ENCODE measurements around the gene FGFRL1. TPM values are rescaled to one million over a fixed set of nuclear protein-coding genes. Genes with fewer than 3 reads are reported as not detected.
A peak's percentile ranks its signal among the peaks of the same experiment; 100 is the strongest.

The FGFRL1 gene
- total and polyA plus RNA-seq, 2 of the 13 experiments (the other 11 are each of a cell fraction or from before 2014, with no cell fraction given): 19.1 to 30.6 TPM

DNA sequence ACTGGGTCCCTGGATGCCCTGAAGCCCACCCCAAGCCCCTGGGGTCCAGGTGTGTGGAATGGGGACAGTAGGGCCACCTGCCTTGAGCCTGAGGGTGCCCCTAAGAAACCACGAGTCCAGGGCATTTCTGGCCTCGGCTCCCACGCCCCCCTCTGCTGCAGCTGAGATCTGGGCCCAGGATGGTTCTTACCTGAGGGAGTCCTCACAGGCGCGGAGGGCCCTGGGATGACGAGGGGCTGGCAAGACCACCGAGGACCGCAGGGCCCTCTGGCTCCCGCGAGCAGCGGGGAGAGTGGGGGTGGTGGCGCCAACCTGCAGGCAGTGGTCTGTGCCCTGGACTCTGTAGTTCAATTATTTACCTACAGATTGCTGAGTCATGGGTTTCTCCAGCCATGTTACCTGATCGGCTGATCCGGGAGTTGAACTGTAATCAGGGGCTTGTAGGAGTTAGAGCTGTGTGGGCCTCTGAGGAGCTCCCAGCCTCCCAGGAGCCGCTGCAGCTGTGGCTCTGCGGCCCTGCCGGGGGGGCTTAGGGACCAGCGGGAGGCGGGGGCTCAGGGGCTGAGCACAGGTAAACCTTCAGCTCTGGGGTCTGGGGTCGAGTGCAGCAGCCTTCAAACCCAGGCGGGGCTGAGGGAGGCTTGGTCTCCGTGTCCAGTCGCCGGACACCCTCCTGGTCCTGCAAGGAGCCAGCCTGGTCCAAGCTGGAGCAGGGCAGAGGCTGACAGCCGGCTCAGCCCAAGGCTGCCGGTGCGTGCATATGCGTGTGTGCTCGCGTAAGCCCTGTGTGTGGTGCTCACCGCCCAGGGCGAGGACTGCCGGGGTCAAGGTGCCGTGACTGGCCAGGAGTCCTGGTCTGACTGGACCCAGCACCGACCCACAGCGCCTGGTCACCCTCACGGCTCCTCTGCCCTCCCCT lies 18.1 kb upstream of the FGFRL1 start, which contains the start of gene SLC26A1 (continued):
- TF ChIP-seq, protein P1, sequence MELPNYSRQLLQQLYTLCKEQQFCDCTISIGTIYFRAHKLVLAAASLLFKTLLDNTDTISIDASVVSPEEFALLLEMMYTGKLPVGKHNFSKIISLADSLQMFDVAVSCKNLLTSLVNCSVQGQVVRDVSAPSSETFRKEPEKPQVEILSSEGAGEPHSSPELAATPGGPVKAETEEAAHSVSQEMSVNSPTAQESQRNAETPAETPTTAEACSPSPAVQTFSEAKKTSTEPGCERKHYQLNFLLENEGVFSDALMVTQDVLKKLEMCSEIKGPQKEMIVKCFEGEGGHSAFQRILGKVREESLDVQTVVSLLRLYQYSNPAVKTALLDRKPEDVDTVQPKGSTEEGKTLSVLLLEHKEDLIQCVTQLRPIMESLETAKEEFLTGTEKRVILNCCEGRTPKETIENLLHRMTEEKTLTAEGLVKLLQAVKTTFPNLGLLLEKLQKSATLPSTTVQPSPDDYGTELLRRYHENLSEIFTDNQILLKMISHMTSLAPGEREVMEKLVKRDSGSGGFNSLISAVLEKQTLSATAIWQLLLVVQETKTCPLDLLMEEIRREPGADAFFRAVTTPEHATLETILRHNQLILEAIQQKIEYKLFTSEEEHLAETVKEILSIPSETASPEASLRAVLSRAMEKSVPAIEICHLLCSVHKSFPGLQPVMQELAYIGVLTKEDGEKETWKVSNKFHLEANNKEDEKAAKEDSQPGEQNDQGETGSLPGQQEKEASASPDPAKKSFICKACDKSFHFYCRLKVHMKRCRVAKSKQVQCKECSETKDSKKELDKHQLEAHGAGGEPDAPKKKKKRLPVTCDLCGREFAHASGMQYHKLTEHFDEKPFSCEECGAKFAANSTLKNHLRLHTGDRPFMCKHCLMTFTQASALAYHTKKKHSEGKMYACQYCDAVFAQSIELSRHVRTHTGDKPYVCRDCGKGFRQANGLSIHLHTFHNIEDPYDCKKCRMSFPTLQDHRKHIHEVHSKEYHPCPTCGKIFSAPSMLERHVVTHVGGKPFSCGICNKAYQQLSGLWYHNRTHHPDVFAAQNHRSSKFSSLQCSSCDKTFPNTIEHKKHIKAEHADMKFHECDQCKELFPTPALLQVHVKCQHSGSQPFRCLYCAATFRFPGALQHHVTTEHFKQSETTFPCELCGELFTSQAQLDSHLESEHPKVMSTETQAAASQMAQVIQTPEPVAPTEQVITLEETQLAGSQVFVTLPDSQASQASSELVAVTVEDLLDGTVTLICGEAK (IDR thresholded peaks at IDR 0.05): no peak
- TF ChIP-seq, protein P1 (CRISPR knock-in tag; IDR thresholded peaks at IDR 0.05): peak; percentile 55; the same call in 1 of the 2 replicates
- TF ChIP-seq RFX3 (CRISPR knock-in tag; IDR thresholded peaks at IDR 0.05) (no peak), SOX5 (CRISPR knock-in tag; IDR thresholded peaks at IDR 0.05; ENCODE audit: borderline replicate concordance) (peak; percentile 49; the same call in 1 of the 2 replicates), ZNF326 (CRISPR knock-in tag; IDR thresholded peaks at IDR 0.05; ENCODE audit: borderline replicate concordance) (no peak), ZNF446 (CRISPR knock-in tag; IDR thresholded peaks at IDR 0.05) (no peak; the same call in 1 of the 2 replicates), ELF1 (CRISPR knock-in tag; IDR thresholded peaks at IDR 0.05) (no peak), ASH2L (IDR thresholded peaks at IDR 0.05; ENCODE audit: insufficient read length, low read depth, low read length) (peak; percentile 50), ZSCAN30 (CRISPR knock-in tag; IDR thresholded peaks at IDR 0.05) (no peak), ZNF746 (CRISPR knock-in tag; IDR thresholded peaks at IDR 0.05) (no peak), ZFP36L1 (CRISPR knock-in tag; IDR thresholded peaks at IDR 0.05) (no peak)
- TF ChIP-seq, protein P2, sequence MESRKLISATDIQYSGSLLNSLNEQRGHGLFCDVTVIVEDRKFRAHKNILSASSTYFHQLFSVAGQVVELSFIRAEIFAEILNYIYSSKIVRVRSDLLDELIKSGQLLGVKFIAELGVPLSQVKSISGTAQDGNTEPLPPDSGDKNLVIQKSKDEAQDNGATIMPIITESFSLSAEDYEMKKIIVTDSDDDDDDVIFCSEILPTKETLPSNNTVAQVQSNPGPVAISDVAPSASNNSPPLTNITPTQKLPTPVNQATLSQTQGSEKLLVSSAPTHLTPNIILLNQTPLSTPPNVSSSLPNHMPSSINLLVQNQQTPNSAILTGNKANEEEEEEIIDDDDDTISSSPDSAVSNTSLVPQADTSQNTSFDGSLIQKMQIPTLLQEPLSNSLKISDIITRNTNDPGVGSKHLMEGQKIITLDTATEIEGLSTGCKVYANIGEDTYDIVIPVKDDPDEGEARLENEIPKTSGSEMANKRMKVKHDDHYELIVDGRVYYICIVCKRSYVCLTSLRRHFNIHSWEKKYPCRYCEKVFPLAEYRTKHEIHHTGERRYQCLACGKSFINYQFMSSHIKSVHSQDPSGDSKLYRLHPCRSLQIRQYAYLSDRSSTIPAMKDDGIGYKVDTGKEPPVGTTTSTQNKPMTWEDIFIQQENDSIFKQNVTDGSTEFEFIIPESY (CRISPR knock-in tag; IDR thresholded peaks at IDR 0.05): no peak
- TF ChIP-seq, protein P3, sequence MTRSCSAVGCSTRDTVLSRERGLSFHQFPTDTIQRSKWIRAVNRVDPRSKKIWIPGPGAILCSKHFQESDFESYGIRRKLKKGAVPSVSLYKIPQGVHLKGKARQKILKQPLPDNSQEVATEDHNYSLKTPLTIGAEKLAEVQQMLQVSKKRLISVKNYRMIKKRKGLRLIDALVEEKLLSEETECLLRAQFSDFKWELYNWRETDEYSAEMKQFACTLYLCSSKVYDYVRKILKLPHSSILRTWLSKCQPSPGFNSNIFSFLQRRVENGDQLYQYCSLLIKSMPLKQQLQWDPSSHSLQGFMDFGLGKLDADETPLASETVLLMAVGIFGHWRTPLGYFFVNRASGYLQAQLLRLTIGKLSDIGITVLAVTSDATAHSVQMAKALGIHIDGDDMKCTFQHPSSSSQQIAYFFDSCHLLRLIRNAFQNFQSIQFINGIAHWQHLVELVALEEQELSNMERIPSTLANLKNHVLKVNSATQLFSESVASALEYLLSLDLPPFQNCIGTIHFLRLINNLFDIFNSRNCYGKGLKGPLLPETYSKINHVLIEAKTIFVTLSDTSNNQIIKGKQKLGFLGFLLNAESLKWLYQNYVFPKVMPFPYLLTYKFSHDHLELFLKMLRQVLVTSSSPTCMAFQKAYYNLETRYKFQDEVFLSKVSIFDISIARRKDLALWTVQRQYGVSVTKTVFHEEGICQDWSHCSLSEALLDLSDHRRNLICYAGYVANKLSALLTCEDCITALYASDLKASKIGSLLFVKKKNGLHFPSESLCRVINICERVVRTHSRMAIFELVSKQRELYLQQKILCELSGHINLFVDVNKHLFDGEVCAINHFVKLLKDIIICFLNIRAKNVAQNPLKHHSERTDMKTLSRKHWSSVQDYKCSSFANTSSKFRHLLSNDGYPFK (CRISPR knock-in tag; IDR thresholded peaks at IDR 0.05; ENCODE audit: borderline replicate concordance): no peak

Data from HepG2 (cell line).